ENCODE measurements around the gene VRK1.

Gene VRK1

GRCh38 chr14:96792003-96792402 is 5.2 kb upstream of the VRK1 start:
- DNase-seq (ENCODE audit: low read depth in 2 of 2): no peak

- no peak for DNase-seq (ENCODE audit: low read depth in 2 of 2)
Measured at GRCh38 chr14:96792591-96792990, 4.6 kb upstream of the VRK1 start.

- DNase-seq (ENCODE audit: low read depth in 2 of 2): no peak
Measured at GRCh38 chr14:96793547-96793946, 3.6 kb upstream of the VRK1 start.

- no peak for DNase-seq (ENCODE audit: low read depth in 2 of 2)
Measured at GRCh38 chr14:96795109-96795828, 1.9 kb upstream of the VRK1 start.

- peak in 1 of 2 donors; percentile 10 for DNase-seq (ENCODE audit: low read depth in 2 of 2)
Measured at GRCh38 chr14:96797582-96798349, 584 bp downstream of the VRK1 start.

- no peak for DNase-seq (ENCODE audit: low read depth in 2 of 2)
Measured at GRCh38 chr14:96798956-96799355, 1.8 kb downstream of the VRK1 start.

- DNase-seq (ENCODE audit: low read depth in 2 of 2): no peak
Measured at GRCh38 chr14:96799489-96800054, 2.4 kb downstream of the VRK1 start.

GRCh38 chr14:96801931-96802330 is 4.7 kb downstream of the VRK1 start:
- no peak for DNase-seq (ENCODE audit: low read depth in 2 of 2)

GRCh38 chr14:96802963-96803362 is 5.8 kb downstream of the VRK1 start:
- no peak for DNase-seq (ENCODE audit: low read depth in 2 of 2)

- no peak for DNase-seq (ENCODE audit: low read depth in 2 of 2)
Measured at GRCh38 chr14:96803958-96804357, 6.8 kb downstream of the VRK1 start.

- no peak for DNase-seq (ENCODE audit: low read depth in 2 of 2)
Measured at GRCh38 chr14:96804895-96805294, 7.7 kb downstream of the VRK1 start.

- DNase-seq (ENCODE audit: low read depth in 2 of 2): no peak
Measured at GRCh38 chr14:96805956-96806355, 8.8 kb downstream of the VRK1 start.

GRCh38 chr14:96806836-96807235 is 9.7 kb downstream of the VRK1 start:
- DNase-seq (ENCODE audit: low read depth in 2 of 2): no peak

GRCh38 chr14:96808619-96809406 is 11.6 kb downstream of the VRK1 start:
- DNase-seq (ENCODE audit: low read depth in 2 of 2): no peak

- DNase-seq (ENCODE audit: low read depth in 2 of 2): no peak
Measured at GRCh38 chr14:96811265-96811664, 14.1 kb downstream of the VRK1 start.

GRCh38 chr14:96811985-96812667 is 14.9 kb downstream of the VRK1 start:
- DNase-seq (ENCODE audit: low read depth in 2 of 2): no peak

- no peak for DNase-seq (ENCODE audit: low read depth in 2 of 2)
Measured at GRCh38 chr14:96816281-96816680, 19.1 kb downstream of the VRK1 start.

- no peak for DNase-seq (ENCODE audit: low read depth in 2 of 2)
Measured at GRCh38 chr14:96817750-96818666, 20.8 kb downstream of the VRK1 start.

- DNase-seq (ENCODE audit: low read depth in 2 of 2): no peak
Measured at GRCh38 chr14:96821501-96821900, 24.3 kb downstream of the VRK1 start.

GRCh38 chr14:96823652-96824051 is 26.5 kb downstream of the VRK1 start:
- DNase-seq (ENCODE audit: low read depth in 2 of 2): no peak

- no peak for DNase-seq (ENCODE audit: low read depth in 2 of 2)
Measured at GRCh38 chr14:96824283-96824682, 27.1 kb downstream of the VRK1 start.

Data from activated CD8-positive, alpha-beta memory T cell treated with anti-CD3 and anti-CD28 coated beads for 4 hours (primary cell).